GM06990 (cell line): ENCODE measurements around the gene ANK2.

ENCODE experiments used
- DNase-seq: peaks from one replicate; pipeline ENCODE4 v3.0.0-alpha.2; 2011; ENCODE audit not compliant: insufficient read length; ENCODE audit errors: extremely low read depth
- H3K27me3 ChIP-seq: replicated peaks from 2 replicates; pipeline ENCODE4 v1.6.0; 2011; ENCODE audit warnings: low read length; ENCODE audit not compliant: control insufficient read depth, insufficient read depth
- H3K36me3 ChIP-seq: 2 replicates; pipeline ENCODE4 v1.5.1; 2011; ENCODE audit warnings: low read length; ENCODE audit not compliant: control insufficient read depth, insufficient read depth
- H3K4me3 ChIP-seq: replicated peaks from 2 replicates; pipeline ENCODE4 v1.5.1; 2011; ENCODE audit warnings: low read depth, mild to moderate bottlenecking, control low read depth, low read length
- TF ChIP-seq, protein P1 (sequence below): IDR thresholded peaks from 2 replicates; pipeline ENCODE4 v1.5.1; 2011; ENCODE audit warnings: low read length, control low read depth, mild to moderate bottlenecking, inconsistent platforms; ENCODE audit not compliant: insufficient read depth, poor library complexity, severe bottlenecking

Gene ANK2

DNA sequence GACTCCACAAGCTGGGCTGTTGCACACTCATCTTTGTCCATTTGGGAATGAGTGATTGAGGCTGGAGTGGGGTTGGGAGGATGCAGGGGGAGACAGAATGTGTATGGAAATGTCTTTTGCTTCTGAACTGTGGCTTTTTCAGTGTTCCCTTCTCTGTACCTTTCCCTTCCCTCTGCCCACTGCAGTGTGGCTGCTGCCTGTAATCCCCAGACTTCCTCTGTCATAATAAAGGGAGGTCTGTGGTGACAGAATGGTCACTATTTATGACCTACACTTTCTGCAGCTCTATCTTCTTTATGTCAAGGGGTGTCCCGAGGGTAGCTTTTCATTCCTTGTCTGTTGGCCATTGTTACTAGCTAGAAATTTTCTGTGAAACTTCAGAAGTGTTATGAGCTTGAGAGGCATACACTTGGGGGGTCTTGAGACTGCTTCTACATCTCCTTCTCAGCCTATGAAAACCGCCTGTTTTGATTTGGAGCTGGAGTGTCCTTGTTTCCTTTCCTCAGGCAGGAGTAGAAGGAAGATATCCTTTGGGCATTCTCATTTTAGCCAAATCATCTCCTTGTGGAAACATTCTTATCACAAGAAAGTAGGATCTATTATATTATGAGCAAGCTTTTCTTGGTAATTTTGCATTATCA is 63.0 kb downstream of the ANK2 start:
- Histone ChIP-seq H3K27me3 (no peaks in the 10 kb centered on the region), H3K4me3 (no peak overlapping the region), H3K36me3 (no peaks in the 10 kb centered on the region)
- no peak for DNase-seq
- TF ChIP-seq, protein P1, sequence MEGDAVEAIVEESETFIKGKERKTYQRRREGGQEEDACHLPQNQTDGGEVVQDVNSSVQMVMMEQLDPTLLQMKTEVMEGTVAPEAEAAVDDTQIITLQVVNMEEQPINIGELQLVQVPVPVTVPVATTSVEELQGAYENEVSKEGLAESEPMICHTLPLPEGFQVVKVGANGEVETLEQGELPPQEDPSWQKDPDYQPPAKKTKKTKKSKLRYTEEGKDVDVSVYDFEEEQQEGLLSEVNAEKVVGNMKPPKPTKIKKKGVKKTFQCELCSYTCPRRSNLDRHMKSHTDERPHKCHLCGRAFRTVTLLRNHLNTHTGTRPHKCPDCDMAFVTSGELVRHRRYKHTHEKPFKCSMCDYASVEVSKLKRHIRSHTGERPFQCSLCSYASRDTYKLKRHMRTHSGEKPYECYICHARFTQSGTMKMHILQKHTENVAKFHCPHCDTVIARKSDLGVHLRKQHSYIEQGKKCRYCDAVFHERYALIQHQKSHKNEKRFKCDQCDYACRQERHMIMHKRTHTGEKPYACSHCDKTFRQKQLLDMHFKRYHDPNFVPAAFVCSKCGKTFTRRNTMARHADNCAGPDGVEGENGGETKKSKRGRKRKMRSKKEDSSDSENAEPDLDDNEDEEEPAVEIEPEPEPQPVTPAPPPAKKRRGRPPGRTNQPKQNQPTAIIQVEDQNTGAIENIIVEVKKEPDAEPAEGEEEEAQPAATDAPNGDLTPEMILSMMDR = no peak

DNA sequence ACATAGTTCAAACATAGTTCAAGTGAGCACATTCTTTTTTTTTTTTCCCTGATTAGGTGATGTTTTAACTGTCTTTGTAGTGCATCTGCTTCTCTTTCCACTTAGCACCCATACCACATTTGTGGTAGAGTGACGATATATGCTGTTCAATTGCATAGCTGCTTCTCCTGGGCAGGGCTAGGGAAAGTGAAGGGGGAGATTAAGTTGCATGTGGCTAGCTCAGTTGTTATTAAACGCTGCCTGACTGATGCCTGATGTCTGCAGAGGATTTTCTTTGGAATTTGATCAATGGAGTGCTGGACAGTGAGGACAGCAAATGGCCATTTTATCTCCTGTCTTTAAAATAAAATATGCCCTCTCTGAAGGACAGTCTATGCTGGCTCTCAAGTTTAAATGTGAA is 63.7 kb downstream of the ANK2 start:
- Histone ChIP-seq H3K4me3 (no peak overlapping the region), H3K36me3 (no peaks in the 10 kb centered on the region), H3K27me3 (no peaks in the 10 kb centered on the region)
- DNase-seq = no peak
- TF ChIP-seq, protein P1 = no peak

DNA sequence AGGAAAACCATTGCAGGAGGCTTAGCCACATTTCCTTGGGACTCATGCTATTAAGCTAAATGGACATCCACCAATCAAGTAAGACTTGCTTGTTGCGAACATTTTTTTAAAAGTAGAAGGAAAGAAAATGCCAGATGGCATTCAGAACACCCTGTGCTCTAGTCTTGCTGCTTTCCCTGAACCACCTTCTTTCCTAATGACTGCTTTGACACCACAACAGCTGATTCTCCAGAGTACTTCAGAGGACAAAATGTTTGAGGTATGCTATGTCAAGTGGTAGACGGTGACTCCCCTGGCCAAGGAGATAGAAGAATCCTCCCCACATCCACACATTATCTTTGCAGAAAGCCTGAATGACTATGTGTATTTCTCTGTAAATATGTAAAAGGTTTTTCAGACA is 65.4 kb downstream of the ANK2 start:
- TF ChIP-seq, protein P1 = no peak
- no peak overlapping the region for H3K4me3 ChIP-seq
- no peaks in the 10 kb centered on the region for H3K27me3 ChIP-seq
- H3K36me3 ChIP-seq = no peaks in the 10 kb centered on the region
- DNase-seq = no peak

DNA sequence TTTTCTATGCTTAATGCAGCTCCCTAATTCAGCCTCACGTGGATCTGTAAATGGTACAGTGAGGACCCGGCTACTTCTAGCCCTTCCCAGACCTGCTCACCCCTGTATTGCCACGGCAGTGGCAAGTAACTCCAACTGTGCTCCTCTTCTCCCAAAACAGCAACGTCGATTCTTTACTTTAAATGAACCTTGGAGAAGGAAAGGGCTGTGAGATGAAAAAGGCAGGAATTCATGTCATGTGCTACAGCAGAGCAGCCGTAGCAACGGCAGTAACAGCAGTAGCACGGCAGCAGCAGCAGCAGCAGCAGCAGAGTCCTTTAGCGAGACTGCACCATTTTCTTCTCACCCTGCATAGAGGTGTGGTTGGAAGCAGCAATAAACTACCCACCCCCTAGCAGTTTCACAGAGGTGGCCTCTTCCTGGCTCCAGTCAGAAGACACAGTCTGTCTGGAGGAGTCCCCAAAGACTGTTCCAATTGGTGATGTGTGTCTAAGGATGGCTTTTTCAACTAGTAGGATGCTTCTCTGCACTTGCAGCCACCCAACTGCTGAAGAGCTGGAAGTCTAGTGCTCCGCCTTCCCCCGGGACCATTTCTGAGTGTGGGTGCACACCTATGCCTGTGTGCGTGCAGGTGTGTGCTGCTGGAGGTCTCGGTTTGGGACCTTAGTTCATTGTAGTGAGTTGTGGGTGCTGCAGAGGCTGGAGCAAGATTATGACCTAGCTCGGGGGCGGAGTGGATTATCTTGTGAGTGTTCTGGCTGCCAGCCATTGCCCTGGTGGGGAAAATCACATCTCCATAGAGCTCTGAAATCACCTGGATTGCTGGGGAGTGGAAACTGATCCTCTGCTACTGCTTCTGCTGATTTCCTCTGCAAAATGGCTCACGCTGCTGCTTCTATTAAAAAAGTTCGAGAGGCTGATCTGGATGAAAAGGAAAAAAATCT is 67.2 kb downstream of the ANK2 start:
- Histone ChIP-seq H3K36me3 (no peaks in the 10 kb centered on the region), H3K4me3 (no peak overlapping the region), H3K27me3 (no peaks in the 10 kb centered on the region)
- TF ChIP-seq, protein P1 = no peak
- no peak for DNase-seq

DNA sequence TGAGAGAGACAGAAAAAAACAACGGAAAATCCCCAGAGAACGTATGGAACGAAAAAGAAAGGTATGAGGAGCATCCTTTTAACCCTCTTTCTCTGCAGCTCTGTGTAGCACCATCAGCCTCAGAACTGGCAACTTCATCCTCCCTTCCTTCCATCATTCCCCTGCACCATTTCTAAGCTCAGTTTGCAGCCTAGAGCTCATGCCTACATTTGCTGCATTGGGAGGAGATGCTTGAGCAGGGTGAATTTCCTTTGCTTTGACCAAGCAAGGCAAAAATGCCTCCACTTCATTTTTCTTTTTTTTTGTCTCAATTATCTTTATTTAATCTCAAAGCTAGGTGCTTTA is 67.9 kb downstream of the ANK2 start:
- no peak for DNase-seq
- TF ChIP-seq, protein P1 = no peak
- H3K4me3 ChIP-seq = no peak overlapping the region
- no peaks in the 10 kb centered on the region for H3K27me3 ChIP-seq
- no peaks in the 10 kb centered on the region for H3K36me3 ChIP-seq
